Activated T-cell treated with anti-CD3 and anti-CD28 coated beads, Interleukin-2, amount 50 U/mL, for 48 hours (primary cell): ENCODE results near the gene ATP8A2.
"Not testable (repeated sequence)": the region's sequence is repeated elsewhere in the genome, so short reads cannot be mapped to it uniquely, and the experiment has no call there.

Source experiments
- DNase-seq, 2 experiments: peaks; one replicate each; pipeline ENCODE4 v3.0.0-alpha.2; 2020

Gene ATP8A2

DNA sequence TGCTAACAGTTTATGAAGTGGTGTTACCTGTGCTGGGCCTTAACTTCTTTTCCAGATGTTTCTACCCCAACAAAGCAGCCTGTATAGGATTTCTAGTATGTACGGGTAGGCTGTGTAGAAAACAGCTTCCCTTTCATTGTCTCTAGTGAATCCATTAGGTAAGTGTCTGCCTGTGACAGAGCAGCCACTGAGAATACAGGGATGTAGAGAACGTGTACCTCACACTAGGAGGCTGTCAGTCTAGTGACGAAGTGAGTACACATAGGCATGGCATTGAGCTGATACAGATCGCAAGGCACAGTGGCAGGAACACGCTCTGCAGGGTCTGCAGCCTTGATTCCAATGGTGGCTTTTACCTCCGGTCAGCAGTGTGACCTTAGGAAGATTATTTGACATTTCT lies 562.4 kb downstream of the ATP8A2 start:
- no peak for DNase-seq

DNA sequence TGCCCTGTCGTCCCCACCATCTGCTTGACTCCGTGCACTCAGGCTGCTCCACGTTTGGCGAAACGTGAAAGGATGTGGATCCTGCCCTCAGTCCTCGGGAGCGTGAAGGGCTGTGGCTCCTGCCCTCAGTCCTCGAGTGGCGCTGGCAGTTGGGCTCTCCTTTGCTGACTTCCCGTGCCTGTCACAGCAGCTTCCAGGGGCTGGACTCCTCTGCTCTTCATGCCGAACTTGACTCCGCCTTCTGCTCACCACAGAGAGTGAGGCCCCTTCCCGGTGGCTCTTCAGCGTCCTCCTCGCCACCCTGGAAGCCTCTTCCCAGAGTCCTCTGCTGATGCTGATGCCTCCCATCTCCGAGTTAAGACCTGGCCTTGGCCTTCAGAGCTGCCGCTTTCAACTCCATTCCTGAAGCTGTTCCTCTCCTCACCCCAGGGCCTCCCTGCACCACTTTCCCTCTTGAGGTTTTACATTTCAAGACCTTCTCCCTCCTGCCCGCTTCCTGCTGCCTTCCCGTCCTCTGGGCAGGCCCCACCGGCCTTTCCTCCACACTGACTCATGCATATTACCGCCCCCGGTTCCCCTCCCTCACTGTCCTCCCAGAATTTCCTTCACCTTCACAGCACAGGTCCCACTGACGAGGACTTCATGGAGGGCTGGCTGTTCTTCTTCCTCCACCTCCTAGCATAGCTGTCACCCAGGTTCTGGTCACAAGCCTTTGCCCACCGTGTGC lies 568.4 kb downstream of the ATP8A2 start:
- no peak for DNase-seq

DNA sequence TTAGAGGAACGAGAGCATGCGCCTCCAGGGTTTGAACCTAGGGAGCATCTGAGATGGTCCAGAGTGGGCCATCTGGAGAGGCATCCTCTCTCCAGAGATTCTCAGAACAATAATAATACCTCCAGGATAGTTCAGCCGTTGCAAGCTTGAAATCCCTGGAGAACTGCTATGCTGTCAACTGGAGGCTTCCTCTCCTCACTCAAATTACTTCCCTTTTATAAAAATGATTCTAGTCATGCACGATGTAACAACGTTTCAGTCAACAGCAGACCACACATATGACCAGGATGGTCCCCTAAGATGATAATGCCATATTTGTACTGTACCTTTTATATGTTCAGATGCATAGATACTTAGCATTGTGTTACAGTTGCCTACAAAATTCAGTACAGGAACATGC lies 571.3 kb downstream of the ATP8A2 start:
- DNase-seq = no peak

DNA sequence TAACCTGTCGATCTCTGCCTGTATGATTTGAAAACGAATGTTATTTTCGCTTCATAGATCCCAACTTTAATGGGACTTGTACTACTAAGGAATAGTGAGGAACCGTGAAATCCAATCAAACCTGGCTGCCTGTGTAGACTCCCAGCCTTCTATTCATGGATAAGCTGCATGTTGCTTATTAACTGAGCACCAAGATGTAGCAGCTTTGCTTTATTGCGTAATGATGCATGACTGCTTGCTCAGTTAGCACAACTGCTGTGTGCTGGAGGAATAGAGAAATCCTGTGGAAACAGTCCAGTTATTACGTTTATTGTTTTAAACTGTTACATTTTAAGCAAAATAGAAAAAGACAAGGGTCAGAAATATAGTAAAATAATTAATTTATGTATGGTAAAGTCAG lies 571.9 kb downstream of the ATP8A2 start:
- DNase-seq = no peak

DNA sequence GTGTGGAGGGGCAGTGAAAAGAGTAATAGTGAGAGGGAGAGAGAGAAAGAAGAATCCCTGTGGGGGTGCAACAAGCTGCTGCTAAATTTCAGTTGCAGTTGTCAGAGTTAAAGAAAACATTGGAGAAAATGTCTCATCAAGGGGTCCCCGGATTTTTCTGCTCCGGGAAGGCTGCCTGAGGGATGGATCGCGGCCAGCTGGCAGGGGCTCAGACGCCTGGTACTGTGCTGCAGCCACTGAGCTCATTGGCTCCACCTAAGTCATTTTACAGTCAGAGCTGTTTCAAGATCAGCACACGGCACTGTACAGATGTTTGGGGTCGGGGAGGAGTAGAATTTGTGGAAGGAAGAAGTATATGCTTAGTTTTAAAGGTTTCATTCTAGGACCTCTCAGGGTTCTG lies 573.8 kb downstream of the ATP8A2 start:
- no peak for DNase-seq

DNA sequence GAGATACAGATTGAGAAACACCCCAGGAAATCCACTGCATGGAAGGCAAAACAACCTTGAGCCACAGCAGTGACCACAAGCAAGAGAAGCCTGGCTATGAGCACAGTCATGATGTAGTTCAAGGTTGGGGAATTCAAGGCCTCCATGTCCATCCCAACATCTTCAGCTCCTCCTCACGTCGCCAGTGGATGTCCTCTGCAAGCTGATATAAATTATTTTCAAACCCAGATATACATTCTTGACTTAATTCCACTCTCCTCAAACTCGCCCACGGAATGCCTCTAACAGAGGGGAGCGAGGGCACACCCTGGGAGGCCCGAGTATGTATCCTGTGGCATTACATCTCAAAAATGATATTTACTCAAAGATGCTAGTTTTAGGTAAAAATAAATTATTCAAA lies 574.5 kb downstream of the ATP8A2 start:
- DNase-seq = no peak

DNA sequence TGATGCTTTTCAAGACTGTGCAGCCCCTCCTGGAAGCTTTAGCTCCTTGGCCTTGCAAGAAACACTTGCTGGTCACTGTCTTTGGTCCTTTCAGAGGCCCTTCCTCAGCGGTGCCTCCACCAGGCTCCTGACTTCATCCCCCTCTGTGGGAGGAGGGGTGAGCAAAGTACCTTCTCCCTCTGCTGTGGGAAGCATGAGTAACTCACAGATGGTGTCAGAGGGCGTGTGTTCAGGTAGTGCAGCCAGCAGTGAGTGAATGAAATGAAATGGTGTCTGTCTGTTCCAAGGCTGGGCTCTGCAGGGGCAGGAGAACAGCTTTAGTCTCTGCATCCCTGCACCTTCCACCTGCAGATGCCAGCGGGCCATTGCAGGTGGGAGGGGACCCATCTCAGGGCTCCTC lies 577.1 kb downstream of the ATP8A2 start:
- no peak for DNase-seq

DNA sequence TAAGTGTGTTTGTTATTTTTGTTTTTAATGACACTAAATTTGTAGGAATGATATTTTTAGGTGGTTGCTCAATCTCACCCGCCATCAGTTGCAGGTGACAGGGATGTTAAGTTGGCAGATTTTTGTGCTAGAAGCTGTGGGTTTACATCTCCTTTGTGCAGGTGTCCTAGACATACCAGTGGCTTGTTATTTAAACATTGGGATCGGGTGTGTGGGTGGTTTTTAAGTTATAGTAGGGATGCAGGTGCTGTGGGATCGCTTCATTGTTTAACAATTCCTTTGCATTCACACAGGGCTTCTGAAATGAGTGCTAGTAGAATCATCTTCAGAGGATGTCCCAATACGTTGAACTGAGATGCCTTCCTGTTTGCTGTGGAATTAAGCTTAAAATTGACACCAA lies 580.1 kb downstream of the ATP8A2 start:
- no peak for DNase-seq

DNA sequence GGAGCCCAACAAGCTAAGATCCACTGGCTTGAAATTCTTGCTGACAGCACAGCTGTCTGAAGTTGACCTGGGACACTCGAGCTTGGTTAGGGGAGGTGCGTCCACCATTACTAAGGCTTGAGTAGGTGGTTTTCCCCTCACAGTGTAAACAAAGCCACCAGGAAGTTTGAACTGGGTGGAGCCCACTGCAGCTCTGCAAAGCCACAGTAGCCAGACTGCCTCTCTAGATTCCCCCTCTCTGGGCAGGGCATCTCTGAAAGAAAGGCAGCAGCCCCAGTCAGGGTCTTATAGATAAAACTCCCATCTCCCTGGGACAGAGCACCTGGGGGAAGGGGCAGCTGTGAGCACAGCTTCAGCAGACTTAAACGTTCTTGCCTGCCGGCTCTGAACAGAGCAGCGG lies 582.3 kb downstream of the ATP8A2 start:
- not testable (repeated sequence) for DNase-seq

DNA sequence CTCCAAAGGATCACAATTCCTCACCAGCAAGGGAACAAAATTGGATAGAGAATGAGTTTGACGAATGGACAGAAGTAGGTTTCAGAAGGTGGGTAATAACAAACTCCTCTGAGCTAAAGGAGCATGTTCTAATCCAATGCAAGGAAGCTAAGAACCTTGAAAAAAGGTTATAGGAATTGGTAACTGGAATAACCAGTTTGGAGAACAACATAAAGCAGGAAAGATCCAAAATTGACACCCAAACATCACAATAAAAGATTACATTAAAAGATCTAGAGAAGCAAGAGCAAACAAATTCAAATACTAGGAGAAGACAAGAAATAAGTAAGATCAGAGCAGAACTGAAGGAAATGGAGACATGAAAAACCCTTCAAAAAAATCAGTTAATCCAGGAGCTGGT lies 583.2 kb downstream of the ATP8A2 start:
- DNase-seq = not testable (repeated sequence)

DNA sequence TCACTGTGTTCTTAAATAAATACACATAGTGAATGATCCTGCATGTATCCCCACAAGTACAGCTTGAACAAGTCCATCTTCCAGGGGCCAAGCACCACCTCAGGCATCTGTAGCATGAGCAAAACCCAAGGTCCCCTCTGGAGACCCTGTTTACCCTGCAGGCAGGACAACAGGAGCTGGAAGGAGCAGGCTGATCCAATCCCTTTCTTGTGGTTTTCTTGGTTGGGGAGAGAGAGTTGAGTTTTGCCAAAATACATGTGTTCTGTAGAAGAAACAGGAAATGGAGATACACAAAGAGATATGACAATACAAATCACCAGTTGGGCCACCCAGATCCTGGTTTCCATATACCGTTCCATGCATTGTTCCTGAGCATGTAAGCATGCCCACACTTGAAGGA lies 587.2 kb downstream of the ATP8A2 start:
- no peak for DNase-seq

DNA sequence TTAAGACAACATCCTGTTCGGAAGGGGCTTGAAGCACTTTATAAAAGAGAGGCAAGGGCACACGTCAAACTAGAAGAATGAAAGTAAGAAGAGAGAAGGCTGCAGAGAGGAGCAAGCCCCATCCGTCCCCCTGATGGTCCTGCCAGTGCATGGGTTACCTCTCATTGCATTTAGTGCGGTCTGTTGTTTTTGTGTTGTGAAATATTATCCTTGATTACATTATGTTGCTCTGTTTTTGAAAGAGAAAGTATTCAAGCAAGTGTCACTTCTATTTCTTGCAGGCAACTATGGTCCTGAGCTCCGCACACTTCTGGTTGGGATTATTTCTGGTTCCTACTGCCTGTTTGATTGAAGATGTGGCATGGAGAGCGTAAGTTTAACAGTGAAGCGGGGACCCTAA lies 589.5 kb downstream of the ATP8A2 start:
- DNase-seq = no peak

DNA sequence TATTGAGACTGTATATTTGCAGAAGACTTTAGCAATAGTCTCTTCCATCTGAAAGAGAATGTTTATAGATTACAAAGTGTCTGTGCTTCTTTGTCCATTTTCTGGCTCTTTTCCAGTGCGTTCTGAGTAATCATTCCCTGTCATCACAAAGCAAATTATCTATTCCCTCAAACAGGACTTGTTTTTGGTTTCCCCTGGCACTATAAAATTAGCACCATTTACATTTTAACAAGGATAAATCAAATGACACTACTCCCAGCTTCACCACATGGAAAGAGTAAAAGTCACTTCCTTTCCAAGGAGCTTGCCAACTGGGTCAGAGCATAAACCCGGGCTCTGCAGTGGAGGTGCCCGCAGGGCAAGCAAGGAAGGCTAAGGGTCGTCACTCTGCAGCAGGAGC lies 591.9 kb downstream of the ATP8A2 start:
- DNase-seq = no peak

DNA sequence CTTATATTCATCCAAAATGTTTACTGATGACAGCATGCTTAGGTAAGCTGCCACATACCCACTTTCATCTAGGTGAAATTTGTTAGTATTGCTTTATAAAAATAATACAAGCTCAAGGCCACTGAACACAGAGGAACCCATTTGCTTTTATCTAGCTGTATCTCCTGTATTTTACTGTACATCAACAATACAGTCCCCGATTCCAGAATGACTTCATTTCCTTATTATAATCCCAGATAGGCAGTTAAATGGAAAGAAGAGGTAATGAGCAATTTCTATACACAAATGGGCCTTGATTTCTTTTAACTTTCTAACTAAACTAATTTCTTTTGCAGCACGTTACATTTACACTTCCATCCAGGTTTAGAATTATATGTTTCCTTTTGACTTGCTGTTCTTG lies 593.8 kb downstream of the ATP8A2 start:
- no peak for DNase-seq

DNA sequence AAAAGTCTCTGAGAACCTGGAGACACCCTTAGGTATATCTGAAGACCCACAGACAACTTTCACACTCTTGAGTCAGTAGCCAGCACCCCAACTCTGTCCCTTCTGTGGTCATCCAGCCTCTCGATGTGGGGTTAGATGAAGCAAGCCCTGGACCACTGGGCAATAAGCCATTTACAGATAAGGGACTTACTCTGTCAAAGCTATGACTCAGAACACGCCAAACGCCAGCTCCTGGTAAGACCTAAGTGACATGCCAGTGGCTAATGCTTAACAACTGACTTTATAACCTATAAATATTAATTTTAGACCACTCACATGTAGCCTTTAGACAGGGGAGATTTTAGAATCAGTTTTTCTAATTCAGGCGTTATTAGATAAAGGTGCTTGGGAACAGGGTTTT lies 594.3 kb downstream of the ATP8A2 start:
- DNase-seq = no peak

DNA sequence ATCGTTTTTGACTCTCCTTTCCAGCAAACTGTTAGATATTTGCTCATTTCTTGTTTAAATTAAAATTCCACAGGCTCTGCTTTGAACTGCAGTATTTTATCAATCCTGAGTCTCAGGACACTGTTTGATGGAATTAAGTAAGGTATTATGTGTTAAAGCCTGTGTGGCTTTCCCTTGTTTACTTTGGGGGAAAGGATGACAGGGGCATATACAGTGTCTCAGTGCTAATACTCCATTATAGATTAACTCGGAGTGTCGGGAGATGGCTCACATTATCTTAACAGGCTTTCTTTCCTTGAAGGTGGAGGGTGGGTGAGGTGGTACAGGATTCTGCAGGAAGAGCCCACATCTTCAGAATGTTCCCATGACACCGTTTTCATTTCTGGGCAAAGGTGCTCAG lies 595.4 kb downstream of the ATP8A2 start:
- no peak for DNase-seq

DNA sequence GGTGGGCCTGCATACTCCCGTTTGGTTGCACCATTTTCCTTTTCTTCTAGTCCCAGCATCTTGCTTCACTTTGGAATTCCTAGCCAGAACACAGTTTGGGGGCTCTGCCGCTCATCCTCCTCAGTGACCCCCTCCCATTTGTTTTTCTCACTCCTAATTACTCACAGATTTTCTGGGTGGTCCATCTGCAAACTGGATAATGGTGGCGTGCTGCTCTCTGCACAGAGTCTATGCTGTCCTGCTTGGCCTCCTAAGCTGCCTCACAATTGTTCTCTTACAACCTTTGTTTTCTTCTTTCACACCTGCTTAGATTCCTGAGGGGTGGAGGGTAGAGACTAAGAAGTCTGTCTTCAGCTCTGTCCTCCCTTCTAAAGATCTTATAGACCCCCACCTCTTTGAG lies 599.3 kb downstream of the ATP8A2 start:
- no peak for DNase-seq

DNA sequence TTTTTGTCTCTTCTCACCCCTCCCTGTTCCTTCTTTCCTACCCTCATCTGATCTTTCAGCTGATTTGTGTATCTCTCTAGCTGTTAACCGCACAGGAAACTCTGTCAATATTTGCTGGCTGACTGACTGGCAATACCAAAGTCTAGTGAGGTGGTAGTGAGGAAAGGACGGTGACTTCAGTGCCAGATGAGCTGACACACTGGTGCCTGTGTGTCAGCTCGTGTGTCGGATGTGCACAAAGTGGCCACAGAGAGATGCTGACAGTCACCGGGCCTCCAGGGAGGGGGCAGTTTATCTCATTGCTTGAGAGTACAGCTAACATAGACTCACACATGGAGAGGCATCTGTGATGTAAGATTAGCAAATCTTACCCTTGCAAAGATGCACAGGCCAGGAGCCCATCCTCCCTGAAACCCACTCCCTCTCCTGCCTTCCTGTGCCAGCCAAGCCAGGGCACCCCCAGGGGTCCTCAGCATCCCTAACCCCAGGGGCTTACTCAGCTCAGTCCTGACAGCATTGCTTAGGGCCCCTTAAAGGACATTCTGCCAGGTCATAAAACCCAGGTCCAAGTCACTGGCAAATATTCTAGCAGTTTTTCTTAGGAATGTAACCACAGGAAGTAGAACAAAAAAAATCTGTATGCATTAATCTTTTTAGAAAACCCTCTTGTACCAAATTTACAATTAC lies 599.8 kb downstream of the ATP8A2 start:
- DNase-seq = peak; percentile 38 to 52

DNA sequence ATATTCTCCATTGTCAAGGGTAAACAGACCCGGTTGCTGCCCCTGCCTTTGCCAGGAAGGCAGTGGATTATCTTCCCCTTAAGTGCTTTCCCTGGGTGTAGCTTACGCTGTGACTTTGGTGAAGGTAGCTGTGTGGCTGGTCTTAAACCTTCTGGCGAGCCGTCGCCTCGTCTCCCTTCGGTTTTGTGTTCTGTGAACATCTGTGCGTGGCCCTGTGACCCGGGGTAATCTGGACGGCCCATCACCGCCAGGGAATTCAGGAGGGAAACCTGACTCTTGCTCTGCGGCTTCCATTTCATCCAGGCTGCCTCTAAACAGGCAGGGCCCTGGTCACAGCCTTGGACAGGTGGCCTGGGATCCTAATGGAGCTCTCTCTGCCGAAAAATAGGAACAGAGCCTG lies 601.3 kb downstream of the ATP8A2 start:
- no peak for DNase-seq

DNA sequence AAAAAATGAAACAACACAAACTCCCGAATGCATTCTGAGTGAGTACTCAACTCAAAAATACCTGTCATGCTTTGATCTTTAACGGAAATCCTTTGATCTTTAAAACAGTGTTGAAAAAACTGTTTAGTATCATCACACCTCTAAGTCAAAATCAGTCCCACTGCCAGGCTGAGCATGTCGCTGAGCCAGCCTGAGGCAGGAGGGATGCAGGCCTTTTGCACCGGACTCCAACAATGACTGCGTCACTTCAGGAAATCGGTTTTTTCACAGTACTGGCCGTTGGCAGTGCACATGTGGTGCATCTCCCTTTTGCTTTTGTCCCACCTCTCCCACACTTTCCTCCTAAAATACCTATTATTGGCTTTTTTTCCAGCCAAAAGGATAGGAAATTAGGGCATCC lies 601.8 kb downstream of the ATP8A2 start:
- peak in 1 of 2 experiments; percentile 27 for DNase-seq

DNA sequence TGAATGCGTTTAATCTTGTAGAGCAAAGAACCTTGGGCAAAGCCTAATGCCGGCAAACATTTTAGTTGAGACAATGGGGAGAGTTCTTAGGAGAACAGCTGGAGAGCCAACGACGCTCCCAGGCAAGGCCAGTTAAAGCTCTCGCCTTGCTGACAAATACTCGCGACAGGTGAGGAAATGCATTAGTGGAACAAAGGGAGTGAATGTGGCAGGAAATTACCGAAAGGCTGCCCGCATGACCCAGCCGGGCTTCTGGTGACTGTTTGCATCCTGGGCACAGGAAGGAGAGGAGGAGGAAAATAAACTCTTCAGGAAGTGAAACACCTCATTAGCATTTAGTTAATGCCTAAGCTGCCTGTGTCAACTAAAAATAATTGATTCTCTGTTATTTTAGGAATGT lies 605.4 kb downstream of the ATP8A2 start:
- DNase-seq = no peak

DNA sequence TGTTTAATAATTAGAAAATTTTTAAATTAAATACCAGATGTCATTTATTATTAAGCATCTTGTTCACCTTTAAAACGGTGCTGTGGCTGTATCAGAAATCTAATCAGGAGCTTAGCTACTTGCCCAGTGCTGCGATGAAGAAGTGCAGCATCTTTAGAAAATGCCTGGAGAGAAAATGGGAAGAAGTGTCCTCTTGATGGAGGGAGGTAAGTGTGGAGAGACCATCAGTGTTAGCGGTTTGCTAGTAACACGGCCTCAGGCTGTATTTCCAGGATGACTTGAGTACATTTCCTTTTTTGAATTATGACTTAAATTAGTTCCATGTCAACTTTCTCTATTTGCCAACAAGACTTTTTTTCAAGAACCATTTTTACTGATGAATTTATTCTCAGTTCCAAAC lies 605.9 kb downstream of the ATP8A2 start:
- DNase-seq = no peak

DNA sequence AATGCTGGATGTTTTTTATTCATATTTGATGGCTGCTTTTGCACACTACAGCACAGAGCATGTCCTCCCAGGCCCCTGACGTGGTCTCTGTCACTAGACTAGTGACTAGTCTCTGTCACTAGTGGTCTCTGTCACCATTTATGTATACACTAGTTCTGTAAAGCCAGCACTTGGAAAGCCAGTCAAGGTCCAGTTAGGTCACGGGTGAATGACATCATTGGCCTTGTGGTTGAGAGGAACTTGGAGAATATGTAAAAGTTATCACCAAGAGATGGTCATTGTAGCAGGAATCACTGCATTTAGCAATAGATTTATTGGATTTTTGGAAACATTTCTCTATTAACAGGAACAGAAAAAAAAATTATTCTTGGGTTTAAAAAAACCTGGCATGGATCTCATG lies 607.2 kb downstream of the ATP8A2 start:
- no peak for DNase-seq

DNA sequence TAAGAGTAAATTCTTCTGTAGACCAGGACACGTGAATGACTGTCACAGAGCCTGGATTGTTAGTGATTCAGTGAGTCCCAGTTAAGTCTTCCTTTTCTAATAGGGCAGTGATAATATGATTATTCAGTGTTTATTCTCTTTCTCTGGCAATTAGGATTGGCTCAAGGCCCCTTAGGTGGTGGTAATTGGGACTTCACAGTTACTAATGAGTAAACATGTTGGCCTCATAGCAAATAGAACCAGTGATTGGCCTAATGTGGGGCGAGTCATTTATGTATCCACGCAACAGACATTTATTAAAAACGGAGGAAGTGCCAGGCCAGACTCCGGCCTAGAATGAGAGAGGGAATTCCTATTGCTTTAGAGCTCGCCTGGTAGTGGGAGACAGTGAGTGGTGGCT lies 607.6 kb downstream of the ATP8A2 start:
- no peak for DNase-seq

DNA sequence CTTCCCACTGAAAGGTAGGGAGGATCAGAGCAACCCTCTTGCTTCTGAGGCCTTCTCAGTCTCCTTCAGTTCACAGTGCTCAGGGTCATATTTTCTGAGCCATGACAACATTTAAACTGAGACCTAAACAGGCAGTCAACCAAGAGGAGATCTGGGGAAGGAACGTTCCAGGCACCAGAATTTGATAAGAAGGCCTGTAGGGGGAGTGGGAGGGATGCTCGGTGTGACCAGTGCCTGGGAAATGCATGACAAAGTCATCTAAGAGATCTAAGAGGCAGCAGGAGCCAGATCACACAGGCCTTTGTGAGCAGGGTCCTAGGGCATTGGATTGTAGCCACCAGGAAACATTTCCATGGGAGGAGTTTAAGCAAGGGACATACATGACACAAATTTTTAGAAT lies 608.5 kb downstream of the ATP8A2 start:
- DNase-seq = no peak
